HG03103 (cell line): Measurements from ENCODE around the gene TSACC.
"Not testable (repeated sequence)": the region's sequence is repeated elsewhere in the genome, so short reads cannot be mapped to it uniquely, and the experiment has no call there.

ENCODE experiments used
- ATAC-seq: cut with Tn5 transposase; IDR thresholded peaks from one replicate; pipeline ENCODE4 v1.9.1; 2021; ENCODE audit warnings: low read depth; ENCODE audit not compliant: unreplicated experiment

TSACC gene

DNA sequence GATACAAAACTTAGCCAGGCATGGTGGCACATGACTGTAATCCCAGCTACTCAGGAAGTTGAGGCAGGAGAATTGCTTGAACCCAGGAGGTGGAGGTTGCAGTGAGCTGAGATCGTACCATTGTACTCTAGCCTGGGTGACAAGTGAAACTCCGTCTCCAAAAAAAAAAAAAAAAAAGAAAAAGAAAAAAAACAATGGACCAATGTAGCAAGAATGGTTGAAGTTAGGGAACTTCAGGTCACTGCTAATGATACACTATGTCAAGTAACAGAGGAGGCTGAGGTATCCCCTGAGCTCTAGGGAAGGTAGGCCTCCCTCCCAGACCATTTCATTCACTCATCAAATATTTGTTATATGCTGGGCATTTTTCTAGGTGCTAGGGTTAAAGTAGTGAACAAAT is 7.7 kb downstream of the TSACC start:
- not testable (repeated sequence) for ATAC-seq

GRCh38 chr1:156346636-156347035 is 8.3 kb downstream of the TSACC start:
- no peak for ATAC-seq

- no peak for ATAC-seq
Measured at GRCh38 chr1:156347331-156347730, 9.0 kb downstream of the TSACC start.

GRCh38 chr1:156352481-156352880 is 14.2 kb downstream of the TSACC start:
- not testable (repeated sequence) for ATAC-seq

DNA sequence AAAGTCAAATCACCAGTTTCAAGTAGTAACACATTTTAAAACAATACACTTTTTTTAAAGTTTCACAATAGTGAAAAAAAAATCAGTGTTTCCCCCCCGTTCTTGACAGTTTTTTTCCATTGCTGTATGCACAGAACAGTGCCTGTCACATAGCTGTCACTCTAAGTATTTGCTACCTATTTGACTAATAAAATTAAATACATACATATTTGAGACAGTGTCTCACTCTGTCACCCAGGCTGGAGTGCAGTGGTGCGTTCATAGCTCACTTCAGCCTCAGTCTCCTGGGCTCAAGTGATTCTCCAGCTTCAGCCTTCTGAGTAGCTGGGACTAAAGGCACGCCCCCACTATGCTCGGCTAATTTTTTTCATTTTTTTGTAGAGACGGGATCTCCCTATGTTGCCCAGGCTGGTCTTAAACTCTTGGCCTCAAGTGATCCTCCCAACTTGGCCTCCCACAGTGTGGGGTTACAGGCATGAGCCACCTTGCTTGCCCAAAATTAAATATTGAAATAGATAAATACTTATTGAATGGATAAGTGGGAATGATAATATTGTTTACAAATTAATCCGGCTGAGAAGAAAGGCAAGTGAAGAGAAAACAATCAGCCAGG is 18.0 kb downstream of the TSACC start:
- no peak for ATAC-seq

- no peak for ATAC-seq
Measured at GRCh38 chr1:156356875-156357534, 18.7 kb downstream of the TSACC start.

DNA sequence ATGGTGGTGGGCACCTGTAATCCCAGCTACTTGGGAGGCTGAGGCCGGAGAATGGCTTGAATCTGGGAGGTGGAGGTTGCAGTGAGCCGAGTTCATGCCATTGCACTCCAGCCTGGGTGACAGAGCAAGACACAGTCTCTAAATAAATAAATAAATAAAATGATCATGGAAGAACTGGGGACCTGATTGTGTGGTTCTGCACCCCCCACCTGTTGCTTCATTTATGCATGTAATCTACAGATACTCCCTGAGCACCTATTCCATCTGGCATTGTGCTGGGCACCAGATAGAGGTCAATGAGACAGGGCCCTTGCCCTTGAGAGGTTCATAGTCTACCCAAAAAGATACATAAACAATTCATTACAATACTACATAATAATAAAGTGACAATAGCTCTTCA is 19.7 kb downstream of the TSACC start:
- no peak for ATAC-seq

DNA sequence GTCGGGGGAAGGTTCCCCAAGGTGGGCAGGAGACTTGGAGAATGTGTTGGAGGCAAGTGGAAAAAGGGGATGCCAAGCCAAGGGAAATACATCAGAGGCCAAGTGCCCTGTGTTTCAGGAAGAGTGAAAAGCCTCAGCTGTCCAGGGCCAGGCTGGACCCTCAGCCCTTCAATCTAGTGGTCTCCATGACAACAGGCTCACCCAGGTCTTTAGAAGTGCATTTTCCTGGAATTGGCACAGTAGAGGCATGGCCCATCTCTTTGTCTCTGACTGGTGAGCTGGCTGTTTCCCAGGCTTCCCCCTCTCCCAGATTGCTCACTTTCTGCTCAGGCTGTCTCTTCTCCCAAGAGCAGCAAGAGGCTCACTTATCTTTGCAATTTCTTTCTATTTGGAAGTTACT is 20.3 kb downstream of the TSACC start:
- no peak for ATAC-seq

- ATAC-seq, result no peak
Measured at GRCh38 chr1:156359249-156359648, 20.9 kb downstream of the TSACC start.

DNA sequence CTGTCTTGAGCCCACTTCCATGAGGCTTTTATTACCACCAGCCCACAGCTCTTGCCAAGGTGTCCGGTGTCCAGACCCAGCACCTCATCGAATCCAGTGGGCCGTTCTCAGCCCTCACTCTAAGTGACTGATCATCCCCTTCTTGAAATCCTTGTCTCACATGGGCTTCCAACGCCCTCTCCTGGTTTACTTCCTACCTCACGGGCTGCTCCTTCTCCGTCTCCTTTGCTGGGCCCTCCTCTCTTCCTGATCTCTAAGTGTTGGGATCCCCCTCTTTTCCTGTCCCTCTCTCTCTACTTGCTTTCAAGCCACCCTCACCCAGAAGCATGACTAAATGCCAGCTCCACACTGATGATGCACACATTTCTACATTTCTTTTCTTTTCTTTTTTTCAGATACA is 21.6 kb downstream of the TSACC start:
- no peak for ATAC-seq

GRCh38 chr1:156360534-156360933 is 22.2 kb downstream of the TSACC start:
- no peak for ATAC-seq

DNA sequence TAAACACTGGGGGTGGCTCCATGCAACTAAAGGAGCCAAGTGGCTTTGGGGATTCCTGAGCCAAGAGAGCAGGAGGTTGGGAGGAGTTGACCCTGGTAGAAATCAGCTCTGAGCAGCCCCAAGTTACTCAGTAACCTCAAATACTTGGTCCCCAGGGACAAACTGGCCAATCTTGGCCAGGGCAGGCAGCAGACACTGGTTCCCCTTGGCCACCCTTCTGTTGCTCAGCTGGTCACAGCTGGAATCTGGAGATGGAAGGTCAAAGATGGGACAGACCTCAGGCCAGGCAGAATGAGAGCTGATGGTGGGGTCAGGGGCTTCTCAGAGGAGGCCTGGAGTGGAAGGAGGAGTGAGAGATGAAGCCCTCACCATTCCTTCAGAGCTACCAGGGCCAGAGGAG is 27.4 kb downstream of the TSACC start:
- no peak for ATAC-seq

- ATAC-seq, result no peak
Measured at GRCh38 chr1:156366378-156367166, 28.2 kb downstream of the TSACC start.

- ATAC-seq, result no peak
Measured at GRCh38 chr1:156367383-156368156, 29.2 kb downstream of the TSACC start.

GRCh38 chr1:156368157-156368658 is 29.9 kb downstream of the TSACC start:
- no peak for ATAC-seq

DNA sequence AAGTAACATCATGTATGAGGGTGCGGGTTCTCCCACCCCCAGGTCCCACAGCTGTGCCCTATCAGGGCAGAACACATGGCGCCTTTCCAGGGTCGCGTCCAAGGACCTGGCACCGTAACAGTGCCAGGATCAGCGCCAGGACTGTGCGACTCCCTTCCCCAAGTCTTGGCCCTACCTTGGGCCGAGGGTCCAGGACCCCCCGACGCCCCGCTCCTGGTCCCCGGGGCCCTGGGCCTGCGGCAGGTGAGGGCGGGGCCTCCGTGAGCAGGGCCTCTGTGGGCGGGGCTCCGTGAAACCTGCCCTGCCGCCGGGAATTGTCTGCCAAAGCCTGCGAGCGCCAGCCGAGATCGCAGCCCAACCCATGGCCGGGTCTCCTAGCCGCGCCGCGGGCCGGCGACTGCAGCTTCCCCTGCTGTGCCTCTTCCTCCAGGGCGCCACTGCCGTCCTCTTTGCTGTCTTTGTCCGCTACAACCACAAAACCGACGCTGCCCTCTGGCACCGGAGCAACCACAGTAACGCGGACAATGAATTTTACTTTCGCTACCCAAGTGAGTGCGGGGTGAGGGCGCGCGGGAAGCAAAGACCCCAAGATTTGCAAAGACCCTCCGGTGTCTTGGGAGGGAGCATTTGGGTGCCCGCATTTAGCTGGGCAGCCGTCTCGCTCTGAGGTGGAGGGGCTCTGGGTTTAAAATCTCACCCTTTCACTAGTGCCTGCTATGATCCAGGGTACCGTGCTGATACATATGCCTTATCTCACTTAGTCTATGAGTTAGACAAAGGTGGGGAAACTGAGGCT is 30.8 kb downstream of the TSACC start, which contains the start of gene RHBG:
TSS of gene RHBG (plus strand) at position 323 of the 796 bp plus-strand sequence. CDS start at position 362, 39 bp downstream.
- ATAC-seq, result no peak

DNA sequence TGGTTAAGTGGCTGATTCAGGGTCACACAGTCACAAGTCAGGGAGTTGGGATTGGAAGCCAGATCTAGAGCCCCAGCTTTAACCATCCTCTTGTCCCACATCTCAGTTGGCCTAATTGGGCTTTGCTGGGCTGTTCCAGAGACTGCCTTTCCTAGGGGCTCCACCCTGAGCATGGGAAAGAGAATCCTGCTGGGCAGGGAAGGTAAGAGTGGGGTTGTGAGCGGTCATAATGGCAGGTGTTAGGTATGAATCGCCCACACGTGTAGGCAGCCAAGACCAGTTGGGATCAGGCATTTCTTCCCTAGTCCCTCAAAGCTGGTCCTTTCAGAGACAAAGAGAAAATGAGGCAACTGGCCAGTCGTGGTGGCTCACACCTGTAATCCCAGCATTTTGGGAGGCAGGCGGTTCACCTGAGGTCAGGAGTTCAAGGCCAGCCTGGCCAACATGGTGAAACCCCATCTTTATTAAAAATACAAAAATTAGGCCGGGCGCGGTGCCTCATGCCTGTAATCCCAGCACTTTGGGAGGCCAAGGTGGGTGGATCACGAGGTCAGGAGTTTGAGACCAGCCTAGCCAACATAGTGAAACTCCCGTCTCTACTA is 31.5 kb downstream of the TSACC start:
- ATAC-seq, result not testable (repeated sequence)

- no peak for ATAC-seq
Measured at GRCh38 chr1:156371553-156372264, 33.4 kb downstream of the TSACC start.

GRCh38 chr1:156372265-156372586 is 33.9 kb downstream of the TSACC start:
- no peak for ATAC-seq
